IMR-90 (cell line): ENCODE data around the gene KNTC1. TPM values are rescaled to one million over a fixed set of nuclear protein-coding genes. Genes with fewer than 3 reads are reported as not detected.

ENCODE experiments used
- ATAC-seq: fragments of 200-7000 bp; cut with Tn5 transposase; 2 replicates; pipeline ENCODE4 v1.9.1; 2020; ENCODE audit warnings: low read depth, mild to moderate bottlenecking, moderate library complexity
- BruUV-seq: library from RNA; stranded (reverse); fragments of 400-500 nt; replicated peaks from 2 replicates; lab custom pipeline; 2021; lab: Mats Ljungman, UMichigan
- CTCF ChIA-PET: fragments of 300-600 bp; formaldehyde crosslinking; extraction: SDS; loops from one replicate; lab custom pipeline; 2021; ENCODE audit warnings: antibody characterized with exemption; lab: Yijun Ruan, JAX
- POLR2A ChIA-PET: fragments of 300-600 bp; sonication (Branson Sonifier 250); formaldehyde crosslinking; loops from one replicate; lab custom pipeline; 2022; ENCODE audit warnings: antibody characterized with exemption; ENCODE audit not compliant: unreplicated experiment; lab: Charles Lee
- DNase-seq: peaks from one replicate; pipeline ENCODE4 v3.0.0; 2013
- H2AFZ ChIP-seq: replicated peaks from 2 replicates; pipeline ENCODE3; 2013; ENCODE audit warnings: low read length, mild to moderate bottlenecking; ENCODE audit not compliant: poor library complexity
- H2AK5ac ChIP-seq: 2 replicates; pipeline ENCODE4 v1.6.1; 2013; ENCODE audit warnings: low read depth, low read length, inconsistent platforms
- H2AK9ac ChIP-seq: replicated peaks from 2 replicates; pipeline ENCODE3; 2013; ENCODE audit warnings: mild to moderate bottlenecking, low read depth, low read length, moderate library complexity; ENCODE audit not compliant: poor library complexity
- H2BK120ac ChIP-seq: 2 replicates; pipeline ENCODE4 v1.6.1; 2013; ENCODE audit warnings: low read depth, low read length, inconsistent platforms
- H2BK15ac ChIP-seq: 3 replicates; pipeline ENCODE4 v1.6.1; 2013; ENCODE audit warnings: low read depth, low read length, inconsistent platforms
- H2BK20ac ChIP-seq: 2 replicates; pipeline ENCODE4 v1.6.1; 2013; ENCODE audit warnings: low read depth, mild to moderate bottlenecking, inconsistent platforms, low read length, moderate library complexity
- H2BK5ac ChIP-seq: 2 replicates; pipeline ENCODE4 v1.6.1; 2013; ENCODE audit warnings: mild to moderate bottlenecking, low read depth, low read length, inconsistent platforms; ENCODE audit not compliant: poor library complexity, severe bottlenecking
- H3K14ac ChIP-seq: replicated peaks from 2 replicates; pipeline ENCODE4 v1.6.1; 2013; ENCODE audit warnings: low read depth, low read length, inconsistent platforms
- H3K18ac ChIP-seq: 2 replicates; pipeline ENCODE4 v1.6.1; 2013; ENCODE audit warnings: low read depth, low read length, control low read depth
- H3K23ac ChIP-seq: 2 replicates; pipeline ENCODE4 v1.6.1; 2013; ENCODE audit warnings: low read depth, low read length, inconsistent platforms
- H3K27ac ChIP-seq: 2 replicates; pipeline ENCODE4 v1.5.1; 2013; ENCODE audit warnings: mild to moderate bottlenecking, control low read depth, low read length; ENCODE audit not compliant: insufficient read depth
- H3K27me3 ChIP-seq: 2 replicates; pipeline ENCODE4 v1.6.1; 2013; ENCODE audit warnings: low read length; ENCODE audit not compliant: control insufficient read depth, insufficient read depth
- H3K36me3 ChIP-seq: 2 replicates; pipeline ENCODE4 v1.6.1; 2013; ENCODE audit warnings: low read length, mixed read lengths; ENCODE audit not compliant: control insufficient read depth, insufficient read depth
- H3K4ac ChIP-seq: 2 replicates; pipeline ENCODE4 v1.6.1; 2013; ENCODE audit warnings: low read depth, low read length, inconsistent platforms
- H3K4me1 ChIP-seq: 2 replicates; pipeline ENCODE4 v1.6.1; 2013; ENCODE audit warnings: low read length, mixed read lengths; ENCODE audit not compliant: control insufficient read depth, insufficient read depth
- H3K4me2 ChIP-seq: 2 replicates; pipeline ENCODE4 v1.6.1; 2013; ENCODE audit warnings: low read depth, mild to moderate bottlenecking, control low read depth, low read length, moderate library complexity
- H3K4me3 ChIP-seq: 2 replicates; pipeline ENCODE4 v1.5.1; 2013; ENCODE audit warnings: low read depth, mild to moderate bottlenecking, control low read depth, low read length, moderate library complexity; ENCODE audit not compliant: insufficient read depth
- H3K56ac ChIP-seq: 2 replicates; pipeline ENCODE4 v1.6.1; 2013; ENCODE audit warnings: low read length, inconsistent platforms; ENCODE audit not compliant: insufficient read depth; ENCODE audit errors: extremely low read depth
- H3K79me1 ChIP-seq, 2 experiments: 2 replicates each; pipeline ENCODE4 v1.6.1; 2013; ENCODE audit warnings: low read length in 2 of 2, inconsistent platforms in 1 of 2, low read depth in 1 of 2
- H3K9ac ChIP-seq: 2 replicates; pipeline ENCODE4 v1.6.1; 2013; ENCODE audit warnings: low read depth, low read length, control low read depth
- H3K9me1 ChIP-seq: 2 replicates; pipeline ENCODE4 v1.6.1; 2013; ENCODE audit warnings: low read length, inconsistent platforms; ENCODE audit not compliant: insufficient read depth
- H3K9me3 ChIP-seq: 2 replicates; pipeline ENCODE4 v1.6.1; 2013; ENCODE audit warnings: low read length; ENCODE audit not compliant: control insufficient read depth, insufficient read depth
- H4K20me1 ChIP-seq: 2 replicates; pipeline ENCODE4 v1.6.1; 2013; ENCODE audit warnings: low read length, inconsistent platforms; ENCODE audit not compliant: insufficient read depth
- H4K5ac ChIP-seq: 2 replicates; pipeline ENCODE4 v1.6.1; 2013; ENCODE audit warnings: mild to moderate bottlenecking, low read depth, low read length, control low read depth
- H4K8ac ChIP-seq, 2 experiments: 2 replicates each; pipeline ENCODE4 v1.6.1; 2013; ENCODE audit warnings: low read depth in 2 of 2, low read length in 2 of 2, control low read depth in 1 of 2, inconsistent platforms in 1 of 2
- H4K91ac ChIP-seq: 2 replicates; pipeline ENCODE4 v1.6.1; 2013; ENCODE audit warnings: low read depth, low read length, inconsistent platforms; ENCODE audit not compliant: insufficient read depth
- BHLHE40 ChIP-seq: fragments of 150-350 bp; IDR thresholded peaks from 2 replicates; pipeline ENCODE4 v1.6.1; 2016; ENCODE audit warnings: mild to moderate bottlenecking, low read depth, low read length
- CEBPB ChIP-seq: IDR thresholded peaks from 2 replicates; pipeline ENCODE4 v1.6.1; 2012; ENCODE audit warnings: low read depth, low read length, improper control_type of control experiment
- ELK1 ChIP-seq: fragments of 150-350 bp; IDR thresholded peaks from 2 replicates; pipeline ENCODE4 v1.6.1; 2016; ENCODE audit warnings: low read depth, mild to moderate bottlenecking, low read length, moderate library complexity, borderline replicate concordance
- FOS ChIP-seq: fragments of 150-350 bp; IDR thresholded peaks from 2 replicates; pipeline ENCODE4 v1.6.1; 2016; ENCODE audit warnings: low read depth, low read length
- MAZ ChIP-seq: IDR thresholded peaks from 2 replicates; pipeline ENCODE4 v1.6.1; 2012; ENCODE audit warnings: low read depth, mild to moderate bottlenecking, low read length, improper control_type of control experiment, moderate library complexity, borderline replicate concordance
- MXI1 ChIP-seq: IDR thresholded peaks from 2 replicates; pipeline ENCODE4 v1.6.1; 2012; ENCODE audit warnings: low read depth, mild to moderate bottlenecking, low read length, moderate library complexity, borderline replicate concordance
- NFE2L2 ChIP-seq: fragments of 150-350 bp; IDR thresholded peaks from 2 replicates; pipeline ENCODE4 v1.6.1; 2016; ENCODE audit warnings: low read depth, mild to moderate bottlenecking, low read length
- POLR2A ChIP-seq: IDR thresholded peaks from 2 replicates; pipeline ENCODE4 v1.6.1; 2012; ENCODE audit warnings: mild to moderate bottlenecking, low read depth, low read length
- RCOR1 ChIP-seq: IDR thresholded peaks from 2 replicates; pipeline ENCODE4 v1.6.1; 2012; ENCODE audit warnings: mild to moderate bottlenecking, low read length, improper control_type of control experiment; ENCODE audit not compliant: insufficient replicate concordance
- RFX5 ChIP-seq: IDR thresholded peaks from 2 replicates; pipeline ENCODE4 v1.8.0; 2012; ENCODE audit warnings: low read depth, mild to moderate bottlenecking, low read length, moderate library complexity
- SMC3 ChIP-seq: fragments of 150-350 bp; IDR thresholded peaks from 2 replicates; pipeline ENCODE4 v1.6.1; 2016; ENCODE audit warnings: low read depth, mild to moderate bottlenecking, antibody characterized with exemption, low read length, moderate library complexity
- WGBS, 2 experiments: methylation state at CpG; one replicate each; pipeline versions ENCODE4 v1.1.5 to v1.1.7; 2013; ENCODE audit warnings: missing lambda C conversion rate in 2 of 2; ENCODE audit not compliant: insufficient read length in 1 of 2; ENCODE audit errors: extremely low coverage in 2 of 2; 5-methylcytosine and 5-hydroxymethylcytosine counted together
- dilution Hi-C: fragments of 300-500 bp; cut with HindIII; formaldehyde crosslinking; loops from one replicate; pipeline ENCODE4 v1.14.3; 2018; ENCODE audit warnings: low sequenced_read_pairs; ENCODE audit not compliant: unreplicated experiment
- in situ Hi-C: fragments of 300-500 bp; cut with MboI; formaldehyde crosslinking; loops from 3 replicates; pipeline ENCODE4 v1.14.3; 2019; ENCODE audit warnings: low sequenced_read_pairs, inconsistent platforms, mixed read lengths
- intact Hi-C: fragments of 100-400 bp; cut with micrococcal nuclease; formaldehyde crosslinking; loops from 2 replicates; pipeline ENCODE4 v1.10.0; 2022
- polyA plus RNA-seq, 3 experiments: library from polyadenylated mRNA; depleted of rRNA; stranded (reverse); fragments of >200 nt; gene quantifications; 2 replicates each; pipeline ENCODE4 v1.2.3, GENCODE V29; 2012; ENCODE audit warnings: low replicate concordance in 1 of 3
- total RNA-seq: library from RNA; depleted of rRNA; stranded (reverse); fragments of >200 nt; gene quantifications from 2 replicates; pipeline ENCODE4 v1.2.3, GENCODE V29; 2012
- TF ChIP-seq, protein P1 (sequence below): conservative IDR thresholded peaks from 2 replicates; pipeline ENCODE4 v1.5.1; 2012; ENCODE audit warnings: mild to moderate bottlenecking, low read depth, low read length, improper control_type of control experiment

KNTC1 gene
- total and polyA plus RNA-seq, 2 of the 4 experiments (the other 2 are of a cell fraction): 16.6 to 23.7 TPM

DNA sequence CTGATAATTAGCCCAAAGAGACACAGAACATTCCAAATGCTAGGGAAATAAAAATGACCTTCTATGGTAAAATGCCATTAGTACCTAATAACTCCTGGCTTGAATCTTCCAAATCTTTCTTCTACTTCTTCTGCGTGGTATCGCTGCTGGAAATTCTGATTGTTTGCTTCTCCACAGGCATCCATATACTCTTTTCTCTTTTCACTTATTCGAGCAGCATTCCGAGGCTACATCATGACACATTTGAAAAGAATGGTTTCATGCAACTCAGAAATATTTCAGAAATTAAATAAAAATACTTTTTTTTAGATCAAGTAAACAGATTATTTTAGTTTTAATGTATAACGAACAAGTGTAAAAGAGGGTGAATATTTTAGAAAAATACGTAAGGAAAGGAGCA is 45.2 kb upstream of the KNTC1 start:
- Histone ChIP-seq H4K20me1 (no peaks in the 10 kb centered on the region; the same call in 1 of the 2 replicates), H3K4me1 (peaks cover 2% of the 10 kb centered on the region), H3K36me3 (peaks cover 42% of the 10 kb centered on the region), H3K27ac (no peak overlapping the region), H3K9ac (no peak overlapping the region), H3K4me2 (peak overlapping the region; percentile 56; the same call in 1 of the 2 replicates), H3K27me3 (no peaks in the 10 kb centered on the region), H2BK15ac (no peak overlapping the region), H2BK120ac (no peak overlapping the region), H2BK20ac (no peak overlapping the region), H4K5ac (no peak overlapping the region), H3K18ac (no peak overlapping the region), H2AFZ (no peak overlapping the region), H3K9me1 (0 out of 2 replicates have a peak, but pooled peaks cover 5% of the 10 kb centered on the region), H3K56ac (no peak overlapping the region), H3K14ac (no peak overlapping the region), H3K4ac (no peak overlapping the region), H2AK5ac (no peak overlapping the region), H3K9me3 (no peaks in the 10 kb centered on the region), H3K79me1 (peaks cover 3 to 22% of the 10 kb centered on the region in 2 experiments), H3K23ac (no peak overlapping the region), H2AK9ac (no peak overlapping the region), H4K8ac (no peak overlapping the region), H2BK5ac (peak overlapping the region; percentile 48), H3K4me3 (no peak overlapping the region), H4K91ac (no peak overlapping the region)
- ChIA-PET POLR2A (no interaction called here), CTCF (no interaction called here)
- BruUV-seq: no TSS peak
- dilution Hi-C loops: no loop called here
- DNase-seq (peak; percentile 27), ATAC-seq (peak; percentile 56)
- intact Hi-C loops: no loop called here
- WGBS, 2 experiments: 100% methylated on average over 2 of the region's 6 CpGs; no CpG with 5 or more reads in 1 of the 2 experiments
- TF ChIP-seq MXI1 (no peak), RFX5 (no peak), RCOR1 (no peak), NFE2L2 (no peak), MAZ (no peak), CEBPB (no peak), ELK1 (no peak), BHLHE40 (no peak), POLR2A (no peak), FOS (no peak), SMC3 (no peak)
- TF ChIP-seq, protein P1, sequence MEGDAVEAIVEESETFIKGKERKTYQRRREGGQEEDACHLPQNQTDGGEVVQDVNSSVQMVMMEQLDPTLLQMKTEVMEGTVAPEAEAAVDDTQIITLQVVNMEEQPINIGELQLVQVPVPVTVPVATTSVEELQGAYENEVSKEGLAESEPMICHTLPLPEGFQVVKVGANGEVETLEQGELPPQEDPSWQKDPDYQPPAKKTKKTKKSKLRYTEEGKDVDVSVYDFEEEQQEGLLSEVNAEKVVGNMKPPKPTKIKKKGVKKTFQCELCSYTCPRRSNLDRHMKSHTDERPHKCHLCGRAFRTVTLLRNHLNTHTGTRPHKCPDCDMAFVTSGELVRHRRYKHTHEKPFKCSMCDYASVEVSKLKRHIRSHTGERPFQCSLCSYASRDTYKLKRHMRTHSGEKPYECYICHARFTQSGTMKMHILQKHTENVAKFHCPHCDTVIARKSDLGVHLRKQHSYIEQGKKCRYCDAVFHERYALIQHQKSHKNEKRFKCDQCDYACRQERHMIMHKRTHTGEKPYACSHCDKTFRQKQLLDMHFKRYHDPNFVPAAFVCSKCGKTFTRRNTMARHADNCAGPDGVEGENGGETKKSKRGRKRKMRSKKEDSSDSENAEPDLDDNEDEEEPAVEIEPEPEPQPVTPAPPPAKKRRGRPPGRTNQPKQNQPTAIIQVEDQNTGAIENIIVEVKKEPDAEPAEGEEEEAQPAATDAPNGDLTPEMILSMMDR: no peak
- in situ Hi-C loops: no loop called here
